Peyer's patch (tissue), 4 donors: Measurements from ENCODE around the gene MAML1.

Experiments
- POLR2A ChIP-seq, 2 donors: fragments of 450-650 bp; IDR thresholded peaks; one replicate each; pipeline ENCODE4 v1.5.1; 2017; ENCODE audit warnings: antibody characterized with exemption in 2 of 2, mild to moderate bottlenecking in 2 of 2, moderate library complexity in 2 of 2
- TF ChIP-seq, protein P1 (sequence below), 6 experiments: fragments of 450-650 bp in 4 of 6; fragments of 200-600 bp in 2 of 6; sonication (generic) in 1 of 6; IDR thresholded peaks; one replicate each; pipeline ENCODE4 v1.5.1; 2017 to 2019; ENCODE audit warnings: antibody characterized with exemption in 6 of 6, mild to moderate bottlenecking in 3 of 6, moderate library complexity in 1 of 6

- TF ChIP-seq POLR2A (IDR thresholded peaks at IDR 0.05) = no peak
- TF ChIP-seq, protein P1, sequence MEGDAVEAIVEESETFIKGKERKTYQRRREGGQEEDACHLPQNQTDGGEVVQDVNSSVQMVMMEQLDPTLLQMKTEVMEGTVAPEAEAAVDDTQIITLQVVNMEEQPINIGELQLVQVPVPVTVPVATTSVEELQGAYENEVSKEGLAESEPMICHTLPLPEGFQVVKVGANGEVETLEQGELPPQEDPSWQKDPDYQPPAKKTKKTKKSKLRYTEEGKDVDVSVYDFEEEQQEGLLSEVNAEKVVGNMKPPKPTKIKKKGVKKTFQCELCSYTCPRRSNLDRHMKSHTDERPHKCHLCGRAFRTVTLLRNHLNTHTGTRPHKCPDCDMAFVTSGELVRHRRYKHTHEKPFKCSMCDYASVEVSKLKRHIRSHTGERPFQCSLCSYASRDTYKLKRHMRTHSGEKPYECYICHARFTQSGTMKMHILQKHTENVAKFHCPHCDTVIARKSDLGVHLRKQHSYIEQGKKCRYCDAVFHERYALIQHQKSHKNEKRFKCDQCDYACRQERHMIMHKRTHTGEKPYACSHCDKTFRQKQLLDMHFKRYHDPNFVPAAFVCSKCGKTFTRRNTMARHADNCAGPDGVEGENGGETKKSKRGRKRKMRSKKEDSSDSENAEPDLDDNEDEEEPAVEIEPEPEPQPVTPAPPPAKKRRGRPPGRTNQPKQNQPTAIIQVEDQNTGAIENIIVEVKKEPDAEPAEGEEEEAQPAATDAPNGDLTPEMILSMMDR (IDR thresholded peaks at IDR 0.05) = no peak
These were observed 68.1 kb downstream of the MAML1 start for GRCh38 chr5:179800696-179801201.
